ENCODE measurements around the gene DNAH8.
A peak's percentile ranks its signal among the peaks of the same experiment; 100 is the strongest.
"Not testable (repeated sequence)": the region's sequence is repeated elsewhere in the genome, so short reads cannot be mapped to it uniquely, and the experiment has no call there.

Gene DNAH8

DNA sequence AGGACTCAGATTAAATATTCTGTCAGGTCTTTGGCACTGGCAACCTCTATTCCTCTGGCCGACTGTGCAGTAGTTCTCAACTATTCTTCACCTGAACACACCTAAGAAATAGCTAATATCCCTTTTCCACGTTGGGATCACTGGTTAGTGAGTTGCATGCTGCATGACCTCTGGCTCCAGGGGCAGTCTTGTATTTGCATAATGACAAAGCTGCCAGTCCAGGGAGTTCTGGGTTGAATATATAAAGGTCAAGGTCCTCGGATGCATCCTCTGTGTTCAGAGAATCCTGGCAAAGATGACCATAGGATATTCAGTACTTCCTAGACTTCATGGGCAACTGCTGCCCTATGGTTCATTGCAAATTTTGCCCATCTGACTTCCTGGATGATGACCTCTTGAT lies 131.2 kb downstream of the DNAH8 start:
- no peak for DNase-seq

DNA sequence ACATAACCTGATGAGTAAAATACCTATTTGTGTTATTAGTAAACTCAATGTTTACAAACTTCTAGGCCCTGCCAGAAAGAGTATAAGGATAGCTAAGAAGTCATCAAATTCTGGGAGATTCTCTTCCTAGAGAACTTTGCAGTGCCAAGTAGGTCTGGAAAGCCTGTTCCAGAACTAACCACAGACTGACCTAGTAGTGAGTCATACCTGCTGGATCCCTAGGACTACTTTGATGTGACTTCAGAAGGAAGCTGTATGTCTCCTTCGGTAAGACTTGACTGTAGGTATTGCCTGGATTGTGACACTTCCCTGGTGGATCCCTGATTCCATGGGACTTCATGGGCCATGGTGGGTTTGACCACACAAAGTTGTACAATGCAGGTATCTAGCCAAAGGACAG lies 131.7 kb downstream of the DNAH8 start:
- DNase-seq = no peak

DNA sequence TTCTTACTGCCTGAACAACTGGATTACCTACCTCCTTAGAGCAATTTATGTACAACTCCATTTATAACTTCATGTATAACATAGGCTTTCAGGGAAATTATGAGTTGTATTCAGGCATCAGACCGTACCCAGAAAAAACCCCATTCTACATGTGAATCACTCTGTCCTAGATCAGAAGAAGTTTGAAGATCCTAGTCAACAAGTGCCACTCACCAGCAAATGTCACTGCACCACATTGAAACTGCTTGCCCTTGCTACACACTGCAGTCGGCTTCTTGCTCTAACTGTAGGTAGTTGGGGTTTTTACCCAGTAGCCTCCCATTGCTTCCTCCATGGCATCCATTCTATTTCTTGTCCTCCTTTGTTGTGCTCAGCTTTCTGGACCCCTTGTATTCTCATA lies 132.4 kb downstream of the DNAH8 start:
- DNase-seq = no peak

DNA sequence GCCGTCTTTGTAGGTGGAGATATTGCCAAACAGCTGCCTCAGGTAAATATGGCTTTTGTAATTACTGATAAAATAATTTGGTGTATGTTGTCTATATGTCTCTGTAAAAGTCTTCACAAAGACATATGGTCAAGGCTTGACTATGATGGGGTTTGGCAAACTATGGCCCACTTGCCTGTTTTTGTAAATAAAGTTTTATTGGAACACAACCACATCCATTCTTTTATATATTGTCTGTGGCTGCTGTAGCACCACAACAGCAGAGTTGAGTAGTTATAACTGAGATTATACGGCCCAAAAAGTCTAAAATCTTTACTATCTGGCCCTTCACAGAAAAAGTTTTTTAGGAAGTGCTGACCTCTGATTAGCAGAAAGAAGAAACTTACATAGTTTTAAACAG lies 133.6 kb downstream of the DNAH8 start:
- no peak for DNase-seq

DNA sequence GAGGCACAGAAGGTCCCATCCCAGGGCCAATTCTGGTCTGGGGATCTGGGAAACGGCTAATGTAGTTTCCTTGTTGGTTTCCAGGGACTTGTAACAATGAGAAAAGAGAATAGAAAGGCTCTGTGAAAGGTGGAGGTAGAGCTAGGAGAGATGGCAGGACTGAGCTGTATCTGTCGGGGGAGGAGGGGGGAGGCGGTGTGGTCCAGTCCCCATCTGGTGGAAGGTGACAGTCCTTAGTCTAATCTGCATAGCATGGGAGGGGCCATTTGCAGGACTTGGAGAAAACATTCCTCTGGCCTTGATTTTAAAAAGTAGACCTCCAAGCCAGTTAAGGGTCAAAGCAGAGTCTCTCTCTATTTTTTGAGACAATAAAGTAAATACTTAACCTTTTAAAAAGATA lies 137.1 kb downstream of the DNAH8 start:
- no peak for DNase-seq

DNA sequence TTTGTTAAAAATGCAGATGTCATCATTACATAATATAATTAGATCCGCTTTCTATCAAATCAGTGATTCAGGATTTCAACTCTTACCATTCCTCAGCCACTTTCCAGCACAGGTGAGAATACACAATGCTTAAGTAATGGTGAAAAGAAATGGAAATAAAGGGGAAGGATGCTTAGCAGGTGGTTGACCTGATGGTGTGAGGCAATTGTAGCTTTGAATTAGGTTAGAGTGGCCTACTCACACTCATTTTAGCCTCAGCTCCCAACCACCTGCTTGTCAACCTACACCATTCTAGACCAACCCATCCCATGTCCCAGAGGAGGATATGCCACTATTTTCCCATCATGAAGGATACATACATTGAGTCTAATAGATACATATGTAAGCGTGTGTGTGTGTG lies 138.1 kb downstream of the DNAH8 start:
- DNase-seq = no peak

DNA sequence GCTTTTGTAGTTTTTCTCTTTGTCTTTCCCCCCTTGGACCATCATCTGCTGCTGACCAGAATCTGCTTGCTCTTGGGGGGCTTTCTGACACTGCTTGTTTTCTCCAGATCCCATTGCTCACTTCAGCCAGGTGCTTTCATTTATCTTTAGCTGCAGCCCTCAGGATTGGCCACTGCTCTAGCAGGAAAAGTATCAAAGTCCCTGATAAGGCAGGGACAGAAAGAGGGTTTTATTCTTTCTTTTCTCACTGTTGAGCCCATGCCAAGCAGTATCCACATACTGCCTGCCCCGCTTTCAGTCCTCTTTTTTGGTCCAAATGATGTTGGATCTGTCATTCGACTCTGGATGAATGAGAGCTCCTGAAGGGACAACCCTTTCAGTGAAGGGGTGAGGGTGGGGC lies 141.4 kb downstream of the DNAH8 start:
- DNase-seq = no peak

DNA sequence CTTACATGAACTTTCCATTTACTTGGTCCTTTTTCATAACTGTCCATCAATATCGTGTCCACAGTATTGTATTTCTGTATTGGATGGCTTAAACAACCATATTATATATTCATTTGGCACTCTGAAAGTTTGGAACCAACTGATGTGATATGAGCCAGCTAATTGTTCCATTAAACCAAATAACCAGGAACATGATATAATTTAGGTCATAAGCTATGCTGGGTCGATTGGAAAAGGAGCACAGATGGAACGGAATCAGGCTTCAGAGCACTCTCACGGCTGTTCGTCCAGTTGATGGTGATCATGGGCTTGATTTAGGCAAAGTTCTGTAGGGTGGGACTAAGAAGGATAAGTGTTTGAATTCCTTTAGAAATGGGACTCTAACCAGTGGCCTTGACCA lies 142.7 kb downstream of the DNAH8 start:
- no peak for DNase-seq

DNA sequence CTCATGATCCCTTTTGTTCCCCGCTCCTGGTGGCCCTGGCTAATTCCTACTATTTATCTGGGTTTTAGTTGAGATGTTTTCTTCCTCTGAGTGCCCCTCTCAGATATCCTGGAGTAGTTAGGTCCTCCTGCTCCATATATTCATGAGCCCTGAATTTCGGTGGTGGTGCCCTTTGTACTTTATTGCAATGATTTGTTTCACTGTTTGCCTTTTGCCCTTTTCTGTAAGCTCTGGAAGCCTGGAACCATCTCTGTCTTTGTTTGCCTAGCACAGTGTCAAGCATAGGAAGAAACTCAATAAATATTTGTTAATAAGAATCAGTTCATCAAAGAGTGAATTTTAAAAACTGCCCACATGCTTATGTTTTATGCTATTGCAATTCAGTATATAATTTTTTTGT lies 144.9 kb downstream of the DNAH8 start:
- no peak for DNase-seq

DNA sequence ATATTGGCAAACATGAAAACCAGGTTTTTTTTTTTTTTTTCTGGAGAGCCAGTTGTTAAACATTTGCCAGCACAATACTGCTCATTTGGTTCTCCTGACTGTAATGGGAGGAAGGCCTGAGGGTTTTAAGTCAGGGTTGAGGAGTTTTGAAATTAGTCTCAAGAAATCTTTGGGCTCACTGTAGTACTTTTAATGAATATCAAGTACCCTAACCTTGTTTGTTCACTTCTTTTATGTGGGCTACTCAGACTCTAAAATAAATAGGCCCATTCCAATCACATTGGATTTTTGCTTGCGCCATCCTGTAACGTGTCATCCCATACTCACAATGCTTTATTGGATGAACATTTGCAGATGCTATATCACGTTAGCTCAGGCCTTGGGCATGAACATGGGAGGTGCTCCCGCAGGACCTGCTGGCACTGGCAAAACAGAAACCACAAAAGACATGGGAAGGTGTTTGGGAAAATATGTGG lies 146.9 kb downstream of the DNAH8 start:
- DNase-seq = no peak

DNA sequence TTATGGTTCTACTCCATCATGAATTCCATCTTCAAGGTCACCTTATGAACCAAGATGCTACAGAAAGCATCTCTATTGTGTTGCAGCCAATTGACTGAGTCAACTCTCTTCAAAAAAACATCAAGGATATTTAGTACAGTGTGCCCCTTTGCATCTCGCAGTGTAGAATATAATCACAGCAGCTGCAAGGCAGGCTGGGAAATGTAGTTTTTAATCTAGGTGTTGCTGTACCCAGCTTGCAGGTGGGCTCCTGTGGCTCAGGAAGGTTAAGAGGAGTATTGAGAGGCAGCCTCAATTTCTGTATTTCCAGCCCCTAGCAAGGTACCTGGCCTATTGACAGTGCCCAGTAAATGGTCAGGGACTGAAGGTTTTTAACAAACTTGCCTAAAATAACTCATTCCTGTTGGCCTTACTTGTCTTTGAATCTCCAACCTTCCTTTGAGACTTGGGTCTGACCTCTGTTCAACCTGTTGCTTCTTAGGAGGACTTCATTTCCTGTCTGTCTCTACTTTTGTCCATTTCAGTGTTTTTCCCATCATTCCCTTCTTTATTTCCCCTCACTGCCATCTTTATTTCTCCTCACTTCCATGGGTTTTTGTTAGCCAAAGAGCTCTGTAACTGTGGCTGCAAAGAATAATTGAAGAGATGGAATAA lies 150.5 kb downstream of the DNAH8 start:
- no peak for DNase-seq

DNA sequence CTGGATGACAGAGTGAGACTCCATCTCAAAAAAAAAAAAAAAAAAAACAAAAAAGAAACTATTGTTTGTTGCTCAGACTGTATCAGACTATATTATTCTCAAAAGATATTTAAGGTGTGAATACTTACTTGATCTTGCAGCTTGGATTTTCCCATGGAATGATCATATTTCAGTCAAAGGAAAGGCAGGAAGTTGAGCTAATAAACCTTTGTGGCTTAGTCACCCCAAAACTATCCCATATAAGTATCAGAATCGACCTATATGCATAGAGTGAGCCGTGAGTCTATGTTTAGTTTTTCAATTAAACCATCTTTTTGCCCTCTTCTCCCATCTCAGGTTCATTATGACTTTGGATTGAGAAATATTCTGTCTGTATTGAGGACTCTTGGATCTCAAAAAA lies 152.6 kb downstream of the DNAH8 start:
- DNase-seq = no peak

DNA sequence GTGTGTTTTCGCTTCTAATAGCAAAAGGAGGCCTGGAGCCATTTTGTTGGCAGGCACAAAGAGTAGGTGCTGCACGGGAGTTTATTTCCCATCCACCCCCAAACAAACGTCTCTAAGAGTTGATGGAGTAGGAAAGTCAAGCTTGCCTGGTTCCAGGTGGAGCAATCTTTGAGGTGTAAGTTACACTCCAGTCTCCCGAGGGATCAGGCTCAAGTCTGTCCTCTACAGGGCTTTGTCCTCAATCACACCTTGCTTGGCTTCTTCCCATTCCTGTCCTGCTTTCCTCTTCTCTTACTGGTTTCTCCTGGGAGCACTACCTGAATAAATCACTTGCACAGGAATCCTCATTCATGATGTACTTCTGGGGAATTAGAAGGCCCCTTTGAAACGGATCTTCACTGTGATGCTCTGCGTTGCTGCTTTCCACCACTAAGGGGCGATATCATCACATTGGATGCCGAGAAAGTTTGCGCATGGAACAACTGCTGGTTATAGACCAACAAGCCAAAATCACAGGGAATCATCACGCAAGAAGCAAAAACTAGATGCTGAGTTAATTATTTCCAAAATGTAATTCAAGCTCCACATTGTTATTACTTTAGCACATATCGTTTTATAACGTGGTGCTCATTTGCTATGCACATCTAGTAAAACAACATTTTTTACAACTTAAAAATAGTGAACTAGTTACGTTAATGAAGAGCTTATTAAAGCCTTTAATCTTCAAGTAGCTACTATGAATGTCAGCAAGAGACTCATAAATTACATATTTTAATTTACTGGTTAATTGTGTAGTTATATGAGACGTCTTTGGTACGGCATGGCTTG lies 156.8 kb downstream of the DNAH8 start:
- peak; percentile 3 to 12 for DNase-seq

DNA sequence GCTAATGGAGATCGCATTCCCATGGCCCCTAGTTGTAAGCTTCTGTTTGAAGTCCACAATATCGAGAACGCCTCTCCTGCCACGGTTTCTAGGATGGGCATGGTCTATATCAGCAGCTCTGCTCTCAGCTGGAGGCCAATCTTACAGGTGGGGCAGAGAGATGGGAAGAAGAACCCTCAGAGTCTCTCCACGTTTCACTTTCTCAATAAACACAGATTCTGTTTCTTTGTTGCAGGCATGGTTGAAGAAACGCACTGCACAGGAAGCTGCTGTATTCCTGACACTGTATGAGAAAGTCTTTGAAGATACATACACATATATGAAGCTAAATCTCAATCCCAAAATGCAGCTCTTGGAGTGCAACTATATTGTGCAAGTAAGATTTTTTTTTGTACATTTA lies 157.9 kb downstream of the DNAH8 start:
- DNase-seq = no peak

DNA sequence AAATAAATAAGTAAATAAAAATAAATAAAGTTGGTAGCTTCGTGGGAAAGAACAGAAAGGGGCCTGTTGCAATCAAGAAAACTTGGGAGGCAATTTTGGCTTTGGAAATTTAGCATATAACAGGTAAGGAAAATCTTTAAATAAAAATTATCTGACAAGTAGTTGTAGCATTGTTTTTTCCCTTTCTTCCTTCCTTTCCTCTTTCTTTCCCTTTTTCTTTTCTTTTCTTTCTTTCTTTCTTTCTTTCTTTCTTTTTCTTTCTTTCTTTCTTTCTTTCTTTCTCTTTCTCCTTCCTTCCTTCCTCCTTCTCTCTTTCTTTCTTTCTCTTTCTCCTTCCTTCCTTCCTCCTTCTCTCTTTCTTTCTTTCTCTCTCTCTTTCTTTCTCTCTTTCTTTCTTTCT lies 158.7 kb downstream of the DNAH8 start:
- not testable (repeated sequence) for DNase-seq

DNA sequence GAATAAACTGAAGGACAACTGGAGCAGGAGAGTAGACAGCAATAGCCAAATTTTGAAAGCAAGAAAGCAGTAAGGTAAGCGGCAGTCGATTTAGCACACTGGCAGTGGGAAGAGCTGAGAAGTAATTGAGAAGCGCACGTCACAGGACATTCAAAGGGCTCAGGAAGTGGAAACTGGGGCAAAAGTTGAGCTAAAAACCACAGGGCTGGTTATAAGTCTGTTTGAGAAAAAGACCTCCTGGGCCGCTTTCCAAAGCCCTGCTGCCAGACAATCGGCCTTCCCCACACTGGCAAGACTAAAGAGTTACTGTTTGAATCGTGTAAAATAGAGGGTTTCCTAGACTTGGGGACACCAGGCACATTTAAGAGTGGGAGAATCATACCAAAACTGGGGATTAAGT lies 161.4 kb downstream of the DNAH8 start:
- DNase-seq = peak; percentile 25 to 48

DNA sequence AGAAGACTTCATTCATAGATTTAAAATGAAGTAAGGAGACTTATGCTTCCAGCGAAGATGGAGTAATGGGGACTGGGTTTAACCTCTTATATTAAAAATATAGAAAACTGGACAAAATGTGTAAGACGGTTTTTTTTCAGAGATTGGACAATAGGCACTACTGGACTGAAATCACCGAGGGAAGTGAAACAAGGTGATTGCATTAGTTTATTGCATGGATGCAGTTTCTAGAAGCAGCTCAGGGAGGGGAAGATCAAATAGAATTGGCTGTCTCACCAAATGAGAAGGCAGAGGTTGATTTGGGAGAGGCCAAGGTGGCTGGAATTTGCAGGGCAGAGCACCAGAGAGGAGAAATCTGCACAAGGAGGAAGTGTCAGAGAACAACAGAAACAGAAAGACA lies 162.6 kb downstream of the DNAH8 start:
- no peak for DNase-seq

DNA sequence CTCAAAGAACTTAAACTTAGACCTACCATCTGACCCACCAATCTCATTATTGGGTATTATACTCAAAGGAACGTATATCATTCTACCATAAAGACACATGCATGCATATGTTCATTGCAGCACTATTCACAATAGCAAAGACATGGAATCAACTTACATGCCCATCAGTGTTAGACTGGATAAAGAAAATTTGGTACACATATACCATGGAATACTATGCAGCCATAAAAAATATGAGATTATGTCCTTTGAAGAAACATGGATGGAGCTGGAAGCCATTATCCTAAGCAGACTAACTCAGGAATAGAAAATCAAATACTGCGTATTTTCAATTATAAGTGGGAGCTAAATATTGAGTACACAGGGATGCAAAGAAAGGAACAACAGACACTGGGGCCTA lies 167.0 kb downstream of the DNAH8 start:
- DNase-seq = no peak

DNA sequence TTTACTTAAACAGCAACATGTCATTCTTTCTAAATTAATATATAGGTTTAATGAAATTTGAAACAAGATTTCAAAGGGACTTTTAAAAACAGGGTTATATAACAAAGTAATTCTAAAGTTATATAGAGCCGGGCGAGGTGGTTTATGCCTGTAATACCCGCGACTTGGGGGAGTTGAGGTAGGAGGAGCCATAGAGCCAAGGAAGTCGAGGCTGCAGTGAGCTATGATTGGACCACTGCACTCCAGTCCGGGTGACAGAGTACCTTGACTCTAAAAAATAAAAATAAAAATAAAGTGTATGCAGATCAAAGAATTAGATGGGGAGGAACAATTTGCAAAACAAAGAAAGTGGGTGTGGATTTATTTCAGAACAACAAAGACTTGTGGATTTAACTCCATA lies 182.4 kb downstream of the DNAH8 start:
- no peak for DNase-seq

DNA sequence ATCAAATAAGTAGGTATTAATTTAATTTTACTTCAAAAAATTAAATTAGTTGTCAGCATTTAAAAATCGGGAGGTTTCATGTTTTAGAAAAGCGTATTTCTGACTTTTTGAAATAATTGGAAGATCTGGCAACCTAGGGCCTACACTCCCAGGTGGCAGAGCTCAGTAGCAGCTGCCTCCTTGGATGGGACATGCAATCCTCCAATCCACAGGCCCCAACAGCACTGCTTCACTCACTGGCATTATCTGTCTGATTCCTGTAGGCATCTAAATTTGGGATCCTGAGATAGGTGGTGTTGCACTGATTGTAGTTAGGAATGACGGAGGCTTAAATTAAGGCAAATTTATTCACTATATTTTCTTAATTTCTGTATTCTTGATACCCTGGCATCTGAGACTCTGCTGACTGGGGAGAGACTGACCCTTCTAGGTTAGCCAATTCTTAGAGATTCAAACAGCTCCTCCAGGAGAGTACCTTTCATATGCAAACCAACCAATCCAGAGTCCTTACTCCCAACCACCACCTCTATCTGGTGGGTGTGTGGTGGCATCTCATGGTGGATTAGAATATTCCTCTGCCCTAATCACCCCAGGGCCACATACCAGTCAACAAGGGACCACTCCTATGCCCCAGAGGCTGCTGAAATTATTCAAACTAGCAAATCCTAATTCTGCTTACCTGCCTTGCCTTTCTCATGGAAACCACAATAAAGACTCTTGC lies 186.9 kb downstream of the DNAH8 start:
- no peak for DNase-seq

DNA sequence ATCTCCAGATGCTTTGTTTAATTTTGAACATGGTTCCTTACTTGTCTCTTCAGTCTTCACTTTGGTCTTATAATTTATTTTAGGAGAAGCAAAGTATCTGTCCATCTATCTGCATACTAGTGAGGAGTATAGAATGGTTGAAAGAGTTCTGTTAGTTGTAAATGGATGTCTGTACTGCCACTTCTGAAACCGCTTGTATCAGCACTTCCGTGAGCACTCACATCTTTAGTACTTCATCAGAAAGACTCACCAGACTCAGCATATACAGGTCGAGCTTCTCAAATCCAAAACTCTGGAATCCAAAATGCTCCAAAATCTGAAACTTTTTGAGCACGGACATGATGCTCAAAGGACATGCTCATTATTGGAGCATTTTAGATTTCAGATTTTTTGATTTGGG lies 191.5 kb downstream of the DNAH8 start:
- DNase-seq = no peak

DNA sequence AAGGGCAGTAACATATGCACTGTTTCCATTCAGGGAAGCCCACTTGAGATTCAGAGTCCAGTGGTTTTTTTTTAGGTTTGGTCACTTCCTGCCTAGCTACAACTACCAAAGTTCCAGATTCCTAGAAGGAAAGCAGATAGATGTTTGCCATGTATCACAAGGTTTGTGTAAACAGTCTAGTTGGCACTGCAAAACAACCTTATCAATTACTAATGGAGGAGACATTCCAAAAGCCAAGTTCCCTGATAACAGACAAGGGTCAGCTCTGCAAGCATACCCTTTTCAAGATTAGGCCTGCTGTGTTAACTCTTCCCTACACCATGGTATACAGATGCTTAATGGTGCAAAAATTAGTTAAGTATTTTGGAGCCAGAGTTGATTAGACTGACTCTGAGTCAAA lies 192.2 kb downstream of the DNAH8 start:
- no peak for DNase-seq

DNA sequence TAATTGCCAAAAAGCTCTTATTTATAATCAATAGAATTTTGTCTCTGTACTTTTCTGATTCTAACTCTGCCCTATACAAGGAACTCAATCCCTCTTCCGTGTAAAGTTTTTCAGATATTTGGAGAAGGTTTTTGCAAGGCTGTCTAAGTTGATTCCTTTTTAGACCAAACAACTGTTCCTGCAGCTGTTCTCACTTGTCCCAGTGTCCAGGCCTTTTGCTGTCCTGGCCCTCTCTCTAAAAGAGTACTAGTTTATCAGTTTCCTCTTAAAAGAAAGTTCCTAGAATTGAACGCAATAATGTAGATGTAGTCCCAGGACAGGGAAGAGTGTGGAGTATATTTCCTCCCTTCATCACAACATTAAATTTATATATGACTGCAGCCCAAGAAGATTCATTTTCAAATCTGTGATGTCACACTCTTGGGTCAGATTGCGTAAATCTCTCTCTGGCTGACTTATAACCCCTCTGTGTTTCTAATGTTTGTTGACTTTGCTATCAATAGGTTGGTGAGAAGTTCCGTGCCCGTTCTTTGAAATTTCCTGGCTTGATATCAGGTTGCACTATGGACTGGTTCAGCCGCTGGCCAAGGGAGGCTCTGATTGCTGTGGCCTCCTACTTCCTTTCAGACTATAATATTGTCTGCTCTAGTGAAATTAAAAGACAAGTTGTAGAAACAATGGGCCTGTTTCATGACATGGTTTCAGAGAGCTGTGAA lies 194.1 kb downstream of the DNAH8 start:
- no peak for DNase-seq
